Astrocyte of the hippocampus (primary cell): ENCODE measurements around the gene CDKN2C.
A peak's percentile ranks its signal among the peaks of the same experiment; 100 is the strongest.

Experiments
- DNase-seq: peaks from one replicate; pipeline ENCODE4 v3.0.0; 2011; ENCODE audit warnings: low read depth, low spot score

CDKN2C gene

DNA sequence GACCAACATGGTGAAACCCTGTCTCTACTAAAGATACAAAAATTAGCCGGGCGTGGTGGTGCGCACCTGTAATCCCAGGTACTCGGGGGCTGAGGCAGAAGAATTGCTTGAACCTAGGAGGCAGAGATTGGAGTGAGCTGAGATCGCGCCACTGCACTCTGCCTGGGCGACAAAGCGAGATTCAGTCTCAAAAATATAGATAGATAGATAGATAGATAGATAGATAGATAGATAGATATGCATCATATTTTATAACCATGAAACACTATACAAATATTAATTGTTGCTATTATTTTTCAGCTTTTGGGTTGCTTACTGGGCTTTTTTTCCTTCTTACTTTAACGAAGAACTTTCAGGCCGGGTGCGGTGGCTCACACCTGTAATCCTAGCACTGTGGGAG, 5.2 kb upstream of the CDKN2C start:
- DNase-seq, result no peak

GRCh38 chr1:50966991-50967390, 3.1 kb upstream of the CDKN2C start:
- no peak for DNase-seq

GRCh38 chr1:50967416-50968157, 2.5 kb upstream of the CDKN2C start:
- DNase-seq, result no peak

DNA sequence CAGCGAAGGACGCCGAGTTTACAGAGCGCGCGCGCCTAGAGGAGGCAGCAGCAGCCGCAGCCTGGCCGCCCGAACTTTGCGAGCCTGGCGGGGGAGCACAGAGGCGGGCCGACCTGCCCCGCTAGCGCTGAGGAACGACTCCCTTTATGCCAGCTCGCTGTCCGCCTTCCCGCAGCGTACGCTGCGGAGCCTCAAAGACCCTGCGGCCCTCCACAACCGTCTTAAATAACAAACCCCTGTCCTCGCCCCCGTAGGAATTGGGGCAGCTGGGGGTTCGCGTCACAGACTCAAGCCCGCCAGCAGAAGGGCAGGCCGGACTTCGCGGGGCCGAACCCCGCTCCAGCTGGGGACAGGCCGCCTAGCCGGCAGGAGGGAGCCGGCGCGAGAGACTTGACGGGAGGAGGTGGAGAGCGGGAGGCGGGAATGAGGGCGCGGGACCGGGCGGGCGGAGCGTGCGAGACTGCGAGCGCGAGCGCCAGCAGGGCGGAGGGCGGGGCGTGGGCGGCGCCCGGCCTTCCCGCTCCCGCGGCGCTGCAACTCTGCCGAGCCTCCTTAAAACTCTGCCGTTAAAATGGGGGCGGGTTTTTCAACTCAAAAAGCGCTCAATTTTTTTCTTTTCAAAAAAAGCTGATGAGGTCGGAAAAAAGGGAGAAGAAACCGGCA, 1.8 kb upstream of the CDKN2C start:
- DNase-seq, result peak; percentile 97

DNA sequence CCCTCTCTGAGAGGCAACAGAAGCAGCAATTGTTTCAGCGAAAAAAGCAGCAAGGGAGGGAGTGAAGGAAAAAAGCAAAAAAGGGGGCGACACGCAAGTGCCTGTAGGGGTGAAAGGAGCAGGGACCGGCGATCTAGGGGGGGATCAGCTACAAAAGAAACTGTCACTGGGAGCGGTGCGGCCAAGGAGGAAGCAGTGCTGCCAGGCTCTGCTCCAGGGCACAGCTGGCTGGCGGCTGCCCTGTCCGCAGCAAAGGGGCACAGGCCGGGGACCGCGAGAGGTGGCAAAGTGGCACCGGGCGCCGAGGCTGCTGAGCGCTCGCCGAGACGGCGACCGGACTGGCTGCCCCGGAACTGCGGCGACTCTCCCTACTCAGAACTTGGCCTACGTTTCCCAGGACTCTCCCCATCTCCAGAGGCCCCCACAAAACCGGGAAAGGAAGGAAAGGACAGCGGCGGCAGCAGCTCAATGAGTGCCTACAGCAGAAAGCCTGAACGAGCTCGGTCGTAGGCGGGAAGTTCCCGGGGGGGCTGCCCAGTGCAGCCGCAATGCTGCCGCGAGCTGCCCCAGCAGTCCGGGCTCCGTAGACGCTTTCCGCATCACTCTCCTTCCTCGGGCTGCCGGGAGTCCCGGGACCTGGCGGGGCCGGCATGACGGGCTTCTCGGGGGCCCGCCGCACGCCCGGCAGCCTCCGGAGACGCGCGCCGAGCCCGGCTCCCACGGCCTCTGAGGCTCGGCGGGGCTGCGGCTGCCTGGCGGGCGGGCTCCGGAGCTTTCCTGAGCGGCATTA, 1.0 kb upstream of the CDKN2C start:
- DNase-seq, result peak; percentile 76

GRCh38 chr1:50970509-50970887, 453 bp downstream of the CDKN2C start:
- DNase-seq, result no peak

DNA sequence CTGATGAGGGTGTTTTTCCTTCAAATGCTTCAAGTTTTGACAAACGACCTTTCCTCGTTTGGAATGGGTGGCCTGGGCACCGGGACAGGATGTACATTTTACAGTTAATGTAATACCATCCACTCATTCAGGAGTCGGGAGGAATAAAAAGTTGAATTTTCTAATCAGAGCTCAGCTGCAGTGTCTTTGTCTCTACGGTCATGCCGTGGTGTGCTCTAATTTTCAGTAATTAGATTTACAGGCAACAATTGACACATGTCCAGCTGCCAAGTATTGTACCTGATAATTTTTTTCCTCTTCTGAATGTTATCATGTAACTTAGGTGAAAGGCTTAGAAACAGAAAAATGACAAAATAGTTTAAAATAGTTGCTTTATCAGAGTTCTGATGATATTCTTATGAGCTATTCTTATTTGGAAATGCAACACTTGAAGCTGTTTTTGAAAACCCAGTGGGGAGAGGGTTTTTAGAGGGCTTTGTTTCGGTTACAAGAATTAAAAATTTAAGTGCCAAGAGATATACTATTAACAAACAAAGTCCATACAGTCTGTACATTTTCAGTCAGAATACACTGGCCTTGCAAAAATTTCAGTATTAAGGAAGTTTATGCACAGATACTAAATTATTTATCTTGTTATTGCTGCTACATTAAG, 1.0 kb downstream of the CDKN2C start:
- DNase-seq, result peak; percentile 43

- DNase-seq, result no peak
These were observed 1.8 kb downstream of the CDKN2C start for GRCh38 chr1:50971748-50972305.

GRCh38 chr1:50972766-50973165, 2.7 kb downstream of the CDKN2C start:
- DNase-seq, result no peak

GRCh38 chr1:50973255-50973654, 3.2 kb downstream of the CDKN2C start:
- DNase-seq, result no peak

DNA sequence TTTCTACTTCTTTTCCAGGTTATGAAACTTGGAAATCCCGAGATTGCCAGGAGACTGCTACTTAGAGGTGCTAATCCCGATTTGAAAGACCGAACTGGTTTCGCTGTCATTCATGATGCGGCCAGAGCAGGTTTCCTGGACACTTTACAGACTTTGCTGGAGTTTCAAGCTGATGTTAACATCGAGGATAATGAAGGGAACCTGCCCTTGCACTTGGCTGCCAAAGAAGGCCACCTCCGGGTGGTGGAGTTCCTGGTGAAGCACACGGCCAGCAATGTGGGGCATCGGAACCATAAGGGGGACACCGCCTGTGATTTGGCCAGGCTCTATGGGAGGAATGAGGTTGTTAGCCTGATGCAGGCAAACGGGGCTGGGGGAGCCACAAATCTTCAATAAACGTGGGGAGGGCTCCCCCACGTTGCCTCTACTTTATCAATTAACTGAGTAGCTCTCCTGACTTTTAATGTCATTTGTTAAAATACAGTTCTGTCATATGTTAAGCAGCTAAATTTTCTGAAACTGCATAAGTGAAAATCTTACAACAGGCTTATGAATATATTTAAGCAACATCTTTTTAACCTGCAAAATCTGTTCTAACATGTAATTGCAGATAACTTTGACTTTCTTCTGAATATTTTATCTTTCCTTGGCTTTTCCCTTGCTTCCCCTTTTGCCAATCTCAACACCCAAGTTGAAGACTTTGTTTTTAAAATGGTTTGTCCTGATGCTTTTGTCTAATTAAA, 4.0 kb downstream of the CDKN2C start:
- DNase-seq, result peak; percentile 2

DNA sequence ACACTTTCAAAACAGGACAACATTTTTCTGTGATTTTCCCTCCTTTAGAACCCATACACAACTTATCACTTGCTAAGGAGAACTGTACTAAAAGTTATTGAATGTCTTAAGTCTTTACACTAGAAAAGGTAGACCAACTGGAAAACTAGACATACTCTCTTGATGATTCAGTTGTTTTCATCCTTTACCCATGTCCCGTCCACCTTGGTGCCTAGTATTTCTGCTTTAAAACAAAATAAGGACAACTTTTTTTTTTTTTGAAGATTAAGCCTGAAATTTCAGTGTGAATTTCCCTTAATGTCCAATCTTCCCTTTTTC, 4.5 kb downstream of the CDKN2C start:
- DNase-seq, result peak; percentile 7

DNA sequence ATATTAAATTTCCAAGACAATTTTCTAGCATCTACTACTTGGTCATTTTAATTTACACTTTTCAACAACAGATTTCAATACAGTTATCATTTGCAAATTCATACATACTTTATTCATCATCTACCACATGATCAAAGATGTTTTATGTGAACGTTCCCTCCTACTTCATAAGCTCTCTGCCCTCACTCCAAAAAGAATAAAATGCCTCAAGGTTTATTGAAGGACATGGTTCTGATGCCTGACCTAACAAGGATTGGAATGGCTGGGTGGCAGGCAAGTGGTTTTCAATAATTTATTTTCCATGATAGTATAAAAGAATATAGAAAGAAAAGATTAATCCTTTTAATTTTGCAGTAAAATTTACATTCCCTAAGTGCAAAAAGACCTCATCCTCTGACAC, 5.4 kb downstream of the CDKN2C start:
- no peak for DNase-seq

DNA sequence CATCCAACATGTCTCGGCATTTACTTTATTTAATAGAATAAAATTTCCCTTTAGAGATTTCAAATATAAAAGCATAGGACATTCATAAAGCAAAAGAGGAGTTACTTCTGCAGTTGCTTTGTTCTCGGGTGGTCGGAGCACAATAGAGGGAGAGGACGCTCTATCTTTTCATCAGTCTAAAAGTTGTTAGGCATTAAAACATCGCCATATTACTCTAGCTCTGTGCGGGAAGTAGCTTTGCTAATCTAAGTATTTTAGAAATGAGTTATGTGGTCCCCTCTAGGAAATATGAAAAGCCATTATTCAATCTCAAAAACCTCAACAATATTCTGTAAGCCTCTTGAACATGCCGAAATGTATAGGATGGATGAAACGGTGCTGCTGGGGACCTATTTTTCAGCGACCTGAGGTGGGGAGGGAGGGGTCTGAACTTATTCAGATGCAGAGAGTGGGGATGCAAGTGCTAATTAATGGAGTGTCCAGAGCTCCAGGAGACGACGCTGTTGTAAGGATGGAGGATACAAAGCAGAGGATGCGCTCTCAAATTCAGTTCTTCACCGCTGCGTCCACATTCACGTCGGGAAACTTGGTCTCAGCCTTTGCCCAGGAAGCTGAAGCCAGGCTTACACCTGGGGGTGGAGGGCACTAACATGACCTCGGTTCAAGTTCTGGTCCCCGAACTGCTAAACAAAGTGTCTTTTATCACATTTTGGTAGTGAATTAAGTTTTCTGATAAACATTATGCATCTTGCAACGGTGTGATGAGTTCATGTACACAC, 6.3 kb downstream of the CDKN2C start:
- DNase-seq, result peak; percentile 32

- peak; percentile 72 for DNase-seq
These were observed 7.0 kb downstream of the CDKN2C start for GRCh38 chr1:50976890-50977574.

GRCh38 chr1:50977575-50978143, 7.6 kb downstream of the CDKN2C start:
- peak; percentile 78 for DNase-seq

- DNase-seq, result peak; percentile 84
These were observed 8.3 kb downstream of the CDKN2C start for GRCh38 chr1:50978144-50978851.

DNA sequence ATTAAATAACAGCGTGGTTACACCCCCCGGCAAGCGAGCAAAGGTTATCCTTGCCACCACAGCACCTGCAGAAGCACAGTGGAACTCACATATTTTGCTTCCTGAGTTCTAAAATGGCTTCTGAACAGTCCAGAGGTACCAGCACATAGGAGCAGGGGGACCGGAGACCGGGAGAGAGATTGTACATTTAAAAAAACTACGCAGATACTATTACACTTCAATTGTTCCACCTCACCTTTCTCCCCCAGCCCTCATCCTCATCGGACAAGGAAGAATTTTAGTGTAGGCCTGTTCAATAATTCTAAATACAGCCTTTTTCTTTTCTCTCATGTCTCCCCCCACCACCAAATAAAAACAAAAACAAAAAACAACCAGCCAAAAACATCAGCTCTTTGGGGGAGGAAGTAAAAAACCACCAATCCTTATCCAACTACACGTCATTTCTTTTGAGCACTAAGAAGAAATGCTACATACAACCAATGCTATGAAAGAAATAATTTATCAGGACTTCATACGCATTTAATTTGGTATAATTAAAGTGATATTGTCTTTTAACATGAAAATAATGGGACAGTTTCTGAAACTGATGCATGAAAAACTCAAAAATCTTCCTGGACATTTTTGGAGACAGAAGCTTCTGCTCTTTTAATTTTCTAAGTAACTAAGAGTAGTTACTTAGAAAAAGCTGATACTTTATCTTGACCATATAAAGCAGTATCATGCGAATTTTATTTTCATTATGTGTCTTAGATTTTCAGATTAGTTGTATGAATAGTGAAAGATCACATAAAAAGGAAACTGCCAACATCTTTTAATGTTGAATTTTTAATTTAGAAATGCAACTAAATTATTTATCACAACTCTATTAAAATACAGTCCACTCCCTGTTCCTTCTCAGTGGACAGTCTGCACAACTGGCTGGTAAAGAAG, 9.1 kb downstream of the CDKN2C start:
- peak; percentile 42 for DNase-seq
